Suprapubic skin (tissue), 4 donors: ENCODE data around the gene ITM2C.

Experiments
- CTCF ChIP-seq, 2 donors: fragments of 200-600 bp in 1 of 2; fragments of 450-650 bp in 1 of 2; sonication (generic) in 1 of 2; IDR thresholded peaks; one replicate each; pipeline ENCODE4 v1.5.1; 2016 to 2019; ENCODE audit warnings: antibody characterized with exemption in 2 of 2, mild to moderate bottlenecking in 1 of 2, moderate library complexity in 1 of 2
- EP300 ChIP-seq: sonication (generic); formaldehyde crosslinking; IDR thresholded peaks from one replicate; pipeline ENCODE4 v1.6.1; 2017; ENCODE audit warnings: antibody characterized with exemption
- POLR2A ChIP-seq, 2 donors: fragments of 450-650 bp; IDR thresholded peaks; one replicate each; pipeline ENCODE4 v1.6.1; 2017; ENCODE audit warnings: antibody characterized with exemption in 2 of 2, mild to moderate bottlenecking in 2 of 2, moderate library complexity in 2 of 2
- POLR2AphosphoS5 ChIP-seq, 3 donors: sonication (generic); formaldehyde crosslinking; IDR thresholded peaks; one replicate each; pipeline ENCODE4 v1.6.1; 2017; ENCODE audit warnings: antibody characterized with exemption in 3 of 3

GRCh38 chr2:230849633-230850357 lies 14.9 kb upstream of the ITM2C start:
- TF ChIP-seq CTCF (IDR thresholded peaks at IDR 0.05) (peak in 1 of 2 donors; percentile 77), EP300 (no peak), POLR2A (IDR thresholded peaks at IDR 0.05) (no peak), POLR2AphosphoS5 (IDR thresholded peaks at IDR 0.05) (no peak)
